ES-I3 (cell line): Measurements from ENCODE around the gene RDH13.
"Not testable (repeated sequence)": the region's sequence is repeated elsewhere in the genome, so short reads cannot be mapped to it uniquely, and the experiment has no call there.

Source experiments
- H3K36me3 ChIP-seq: 2 replicates; pipeline ENCODE4 v1.6.1; 2013; ENCODE audit warnings: mild to moderate bottlenecking, low read length, control low read depth, moderate library complexity; ENCODE audit not compliant: insufficient read depth
- H3K4me1 ChIP-seq: 2 replicates; pipeline ENCODE4 v1.6.1; 2013; ENCODE audit warnings: mild to moderate bottlenecking, control low read depth, low read length; ENCODE audit not compliant: insufficient read depth
- H3K9ac ChIP-seq: 2 replicates; pipeline ENCODE4 v1.6.1; 2013; ENCODE audit warnings: low read depth, mild to moderate bottlenecking, low read length, moderate library complexity
- H3K9me3 ChIP-seq: 2 replicates; pipeline ENCODE4 v1.6.1; 2013; ENCODE audit warnings: mild to moderate bottlenecking, low read length, moderate library complexity; ENCODE audit not compliant: control insufficient read depth, insufficient read depth

Gene RDH13

GRCh38 chr19:55012306-55012705 is 50.6 kb downstream of the RDH13 start:
- peaks cover 14% of the 10 kb centered on the region for H3K36me3 ChIP-seq
- H3K9me3 ChIP-seq, result no peaks in the 10 kb centered on the region
- peaks cover 9% of the 10 kb centered on the region for H3K4me1 ChIP-seq
- H3K9ac ChIP-seq, result no peak overlapping the region; the same call in 1 of the 2 replicates

- not testable (repeated sequence) for H3K4me1 ChIP-seq, H3K9me3 ChIP-seq, H3K36me3 ChIP-seq
- peak overlapping the region; percentile 44; the same call in 1 of the 2 replicates for H3K9ac ChIP-seq
Measured at GRCh38 chr19:55010561-55010960, 52.4 kb downstream of the RDH13 start.

- H3K36me3 ChIP-seq, result not testable (repeated sequence)
Measured at GRCh38 chr19:55008781-55009180, 54.2 kb downstream of the RDH13 start.

GRCh38 chr19:55008189-55008588 is 54.8 kb downstream of the RDH13 start:
- H3K9ac ChIP-seq, result peak overlapping the region; percentile 87
- not testable (repeated sequence) for H3K36me3 ChIP-seq, H3K9me3 ChIP-seq, H3K4me1 ChIP-seq

More at GRCh38 chr19:55008781-55009180, 54.2 kb downstream of the RDH13 start:
- H3K9ac ChIP-seq, result peak overlapping the region; percentile 42
- H3K4me1 ChIP-seq, H3K9me3 ChIP-seq: not testable (repeated sequence)

- H3K36me3 ChIP-seq, H3K4me1 ChIP-seq, H3K9me3 ChIP-seq: not testable (repeated sequence)
- H3K9ac ChIP-seq, result peak overlapping the region; percentile 87
Measured at GRCh38 chr19:55007537-55007936, 55.4 kb downstream of the RDH13 start.

- H3K4me1 ChIP-seq, H3K36me3 ChIP-seq, H3K9me3 ChIP-seq: not testable (repeated sequence)
- peak overlapping the region; percentile 87 for H3K9ac ChIP-seq
Measured at GRCh38 chr19:55006795-55007194, 56.2 kb downstream of the RDH13 start.

GRCh38 chr19:55005684-55006488 is 57.1 kb downstream of the RDH13 start:
- Histone ChIP-seq H3K9me3 (no peaks in the 10 kb centered on the region), H3K36me3 (peaks cover 13% of the 10 kb centered on the region; the same call in 1 of the 2 replicates), H3K9ac (peak overlapping the region; percentile 87), H3K4me1 (no peaks in the 10 kb centered on the region)

GRCh38 chr19:55000761-55001160 is 62.2 kb downstream of the RDH13 start:
- Histone ChIP-seq H3K4me1 (no peaks in the 10 kb centered on the region), H3K9me3 (no peaks in the 10 kb centered on the region), H3K9ac (no peak overlapping the region), H3K36me3 (peaks cover 35% of the 10 kb centered on the region)

- not testable (repeated sequence) for H3K9me3 ChIP-seq
- H3K36me3 ChIP-seq, result peaks cover 45% of the 10 kb centered on the region
Measured at GRCh38 chr19:54998751-54999239, 64.2 kb downstream of the RDH13 start.

GRCh38 chr19:54995561-54995960 is 67.4 kb downstream of the RDH13 start:
- no peaks in the 10 kb centered on the region for H3K9me3 ChIP-seq
- H3K36me3 ChIP-seq, result peaks cover 43% of the 10 kb centered on the region
- H3K9ac ChIP-seq, result no peak overlapping the region
- H3K4me1 ChIP-seq, result no peaks in the 10 kb centered on the region

More at GRCh38 chr19:54998751-54999239, 64.2 kb downstream of the RDH13 start:
- not testable (repeated sequence) for H3K4me1 ChIP-seq, H3K9ac ChIP-seq
